Measurements from ENCODE around the gene ZBED4. TPM values are rescaled to one million over a fixed set of nuclear protein-coding genes. Genes with fewer than 3 reads are reported as not detected.
A peak's percentile ranks its signal among the peaks of the same experiment; 100 is the strongest.

ZBED4 gene
- 25.2 and 25.6 TPM in 2 replicates for total RNA-seq

- Mint-ChIP-seq H3K4me3 (ENCODE audit: low read depth) (peak within 1 kb of the TSS; percentile 93), H3K36me3 (ENCODE audit: low read depth) (peaks cover 17% of the 10 kb centered on the region), H3K27ac (peak within 1 kb of the TSS; percentile 96), H3K4me1 (ENCODE audit: low read depth) (peaks cover 40% of the 10 kb centered on the region), H3K27me3 (ENCODE audit: low read depth) (peaks cover 5% of the 10 kb centered on the region), H3K9me3 (no peaks in the 10 kb centered on the region)
- peak; percentile 99 for DNase-seq (ENCODE audit: low spot score)
- intact Hi-C loops (cut with micrococcal nuclease): loop anchor here (2.0 kb wide), 2 partner anchors 14 to 66 kb away; partner anchors contain the start of genes ALG12 and CRELD2
Observed at GRCh38 chr22:49852898-49853894, at the start of gene ZBED4. ZBED4 (plus strand) TSS chr22:49853844; CDS start chr22:49883663, 29,819 bp downstream.

GRCh38 chr22:49807129-49807528 is 46.5 kb upstream of the ZBED4 start:
- intact Hi-C loops (cut with micrococcal nuclease): loop anchor here (10.0 kb wide), 1 partner anchor 78 kb away; no protein-coding TSS in a partner anchor
- Mint-ChIP-seq H3K4me1 (ENCODE audit: low read depth) (peaks cover 51% of the 10 kb centered on the region), H3K27me3 (ENCODE audit: low read depth) (no peaks in the 10 kb centered on the region), H3K36me3 (ENCODE audit: low read depth) (peaks cover 69% of the 10 kb centered on the region), H3K4me3 (ENCODE audit: low read depth) (no peak overlapping the region), H3K9me3 (no peaks in the 10 kb centered on the region), H3K27ac (peak overlapping the region; percentile 35)
- DNase-seq (ENCODE audit: low spot score): no peak

- H3K27me3 Mint-ChIP-seq (ENCODE audit: low read depth): no peaks in the 10 kb centered on the region
- H3K27ac Mint-ChIP-seq: peak overlapping the region; percentile 66
- H3K9me3 Mint-ChIP-seq: no peaks in the 10 kb centered on the region
- peaks cover 59% of the 10 kb centered on the region for H3K4me1 Mint-ChIP-seq (ENCODE audit: low read depth)
- peaks cover 67% of the 10 kb centered on the region for H3K36me3 Mint-ChIP-seq (ENCODE audit: low read depth)
- DNase-seq (ENCODE audit: low spot score): peak; percentile 60
- intact Hi-C loops (cut with micrococcal nuclease): loop anchor here (10.0 kb wide), 1 partner anchor 77 kb away; no protein-coding TSS in a partner anchor
- peak overlapping the region; percentile 11 for H3K4me3 Mint-ChIP-seq (ENCODE audit: low read depth)
Observed at GRCh38 chr22:49807780-49808708, 45.6 kb upstream of the ZBED4 start.

GRCh38 chr22:49810363-49811019 is 43.2 kb upstream of the ZBED4 start:
- Mint-ChIP-seq H3K4me1 (ENCODE audit: low read depth) (peaks cover 62% of the 10 kb centered on the region), H3K4me3 (ENCODE audit: low read depth) (no peak overlapping the region), H3K36me3 (ENCODE audit: low read depth) (peaks cover 61% of the 10 kb centered on the region), H3K27me3 (ENCODE audit: low read depth) (no peaks in the 10 kb centered on the region), H3K9me3 (no peaks in the 10 kb centered on the region), H3K27ac (peak overlapping the region; percentile 14)
- DNase-seq (ENCODE audit: low spot score): no peak
- intact Hi-C loops (cut with micrococcal nuclease): no loop called here

- Mint-ChIP-seq H3K9me3 (no peaks in the 10 kb centered on the region), H3K4me3 (ENCODE audit: low read depth) (no peak overlapping the region), H3K27me3 (ENCODE audit: low read depth) (no peaks in the 10 kb centered on the region), H3K36me3 (ENCODE audit: low read depth) (peaks cover 64% of the 10 kb centered on the region), H3K27ac (no peak overlapping the region), H3K4me1 (ENCODE audit: low read depth) (peaks cover 66% of the 10 kb centered on the region)
- no peak for DNase-seq (ENCODE audit: low spot score)
- intact Hi-C loops (cut with micrococcal nuclease): no loop called here
Observed at GRCh38 chr22:49811020-49811791, 42.4 kb upstream of the ZBED4 start.

- Mint-ChIP-seq H3K9me3 (no peaks in the 10 kb centered on the region), H3K27me3 (ENCODE audit: low read depth) (no peaks in the 10 kb centered on the region)
Observed at GRCh38 chr22:49812838-49813237, 40.8 kb upstream of the ZBED4 start.

GRCh38 chr22:49814164-49814686 is 39.4 kb upstream of the ZBED4 start:
- Mint-ChIP-seq H3K36me3 (ENCODE audit: low read depth) (peaks cover 72% of the 10 kb centered on the region), H3K4me3 (ENCODE audit: low read depth) (no peak overlapping the region), H3K9me3 (no peaks in the 10 kb centered on the region), H3K4me1 (ENCODE audit: low read depth) (peaks cover 50% of the 10 kb centered on the region), H3K27ac (no peak overlapping the region), H3K27me3 (ENCODE audit: low read depth) (no peaks in the 10 kb centered on the region)
- intact Hi-C loops (cut with micrococcal nuclease): no loop called here
- no peak for DNase-seq (ENCODE audit: low spot score)

More at GRCh38 chr22:49812838-49813237, 40.8 kb upstream of the ZBED4 start:
- DNase-seq (ENCODE audit: low spot score): no peak
- peaks cover 66% of the 10 kb centered on the region for H3K36me3 Mint-ChIP-seq (ENCODE audit: low read depth)
- intact Hi-C loops (cut with micrococcal nuclease): no loop called here
- no peak overlapping the region for H3K4me3 Mint-ChIP-seq (ENCODE audit: low read depth)
- no peak overlapping the region for H3K27ac Mint-ChIP-seq
- H3K4me1 Mint-ChIP-seq (ENCODE audit: low read depth): peaks cover 61% of the 10 kb centered on the region

- H3K4me3 Mint-ChIP-seq (ENCODE audit: low read depth): no peak overlapping the region
- H3K9me3 Mint-ChIP-seq: no peaks in the 10 kb centered on the region
- DNase-seq (ENCODE audit: low spot score): no peak
- intact Hi-C loops (cut with micrococcal nuclease): no loop called here
- no peak overlapping the region for H3K27ac Mint-ChIP-seq
- peaks cover 71% of the 10 kb centered on the region for H3K36me3 Mint-ChIP-seq (ENCODE audit: low read depth)
- peaks cover 46% of the 10 kb centered on the region for H3K4me1 Mint-ChIP-seq (ENCODE audit: low read depth)
- H3K27me3 Mint-ChIP-seq (ENCODE audit: low read depth): no peaks in the 10 kb centered on the region
Observed at GRCh38 chr22:49814856-49815255, 38.8 kb upstream of the ZBED4 start.

- Mint-ChIP-seq H3K27ac (no peak overlapping the region), H3K27me3 (ENCODE audit: low read depth) (no peaks in the 10 kb centered on the region), H3K36me3 (ENCODE audit: low read depth) (peaks cover 72% of the 10 kb centered on the region), H3K4me3 (ENCODE audit: low read depth) (no peak overlapping the region), H3K9me3 (no peaks in the 10 kb centered on the region), H3K4me1 (ENCODE audit: low read depth) (peaks cover 43% of the 10 kb centered on the region)
- intact Hi-C loops (cut with micrococcal nuclease): no loop called here
- DNase-seq (ENCODE audit: low spot score): no peak
Observed at GRCh38 chr22:49815641-49816091, 38.0 kb upstream of the ZBED4 start.

- Mint-ChIP-seq H3K27ac (no peak overlapping the region), H3K27me3 (ENCODE audit: low read depth) (no peaks in the 10 kb centered on the region), H3K9me3 (no peaks in the 10 kb centered on the region), H3K4me3 (ENCODE audit: low read depth) (no peak overlapping the region), H3K36me3 (ENCODE audit: low read depth) (peaks cover 74% of the 10 kb centered on the region), H3K4me1 (ENCODE audit: low read depth) (peaks cover 34% of the 10 kb centered on the region)
- DNase-seq (ENCODE audit: low spot score): no peak
- intact Hi-C loops (cut with micrococcal nuclease): no loop called here
Observed at GRCh38 chr22:49817359-49817758, 36.3 kb upstream of the ZBED4 start.

GRCh38 chr22:49820984-49821383 is 32.7 kb upstream of the ZBED4 start:
- Mint-ChIP-seq H3K27ac (no peak overlapping the region), H3K4me1 (ENCODE audit: low read depth) (peaks cover 44% of the 10 kb centered on the region), H3K27me3 (ENCODE audit: low read depth) (no peaks in the 10 kb centered on the region), H3K4me3 (ENCODE audit: low read depth) (no peak overlapping the region), H3K36me3 (ENCODE audit: low read depth) (peaks cover 83% of the 10 kb centered on the region), H3K9me3 (no peaks in the 10 kb centered on the region)
- DNase-seq (ENCODE audit: low spot score): no peak
- intact Hi-C loops (cut with micrococcal nuclease): no loop called here
